HG03571 (cell line): ENCODE results near the gene FAM81A.

ENCODE experiments used
- ATAC-seq: cut with Tn5 transposase; IDR thresholded peaks from one replicate; pipeline ENCODE4 v1.9.1; 2021; ENCODE audit not compliant: unreplicated experiment

The FAM81A gene

GRCh38 chr15:59571606-59572005 is 133.6 kb downstream of the FAM81A start:
- ATAC-seq, result no peak
